ENCODE measurements around the gene SMARCA4.
"Not testable (repeated sequence)": the region's sequence is repeated elsewhere in the genome, so short reads cannot be mapped to it uniquely, and the experiment has no call there.

The SMARCA4 gene

GRCh38 chr19:10976131-10976892 lies 15.5 kb downstream of the SMARCA4 start:
- no peak for DNase-seq (ENCODE audit: low spot score)

GRCh38 chr19:10977742-10978092 lies 16.9 kb downstream of the SMARCA4 start:
- DNase-seq (ENCODE audit: low spot score), result no peak

GRCh38 chr19:10979951-10980381 lies 19.1 kb downstream of the SMARCA4 start:
- no peak for DNase-seq (ENCODE audit: low spot score)

- DNase-seq (ENCODE audit: low spot score), result no peak
Measured at GRCh38 chr19:10981252-10981895, 20.5 kb downstream of the SMARCA4 start.

GRCh38 chr19:10983026-10983425 lies 22.2 kb downstream of the SMARCA4 start:
- DNase-seq (ENCODE audit: low spot score), result no peak

- no peak for DNase-seq (ENCODE audit: low spot score)
Measured at GRCh38 chr19:10984166-10984735, 23.4 kb downstream of the SMARCA4 start.

GRCh38 chr19:10985502-10985901 lies 24.7 kb downstream of the SMARCA4 start:
- no peak for DNase-seq (ENCODE audit: low spot score)

GRCh38 chr19:10986301-10987127 lies 25.7 kb downstream of the SMARCA4 start:
- DNase-seq (ENCODE audit: low spot score), result no peak

- DNase-seq (ENCODE audit: low spot score), result no peak
Measured at GRCh38 chr19:10987571-10988297, 26.9 kb downstream of the SMARCA4 start.

- DNase-seq (ENCODE audit: low spot score), result no peak
Measured at GRCh38 chr19:10988380-10988779, 27.6 kb downstream of the SMARCA4 start.

GRCh38 chr19:10988921-10989320 lies 28.1 kb downstream of the SMARCA4 start:
- DNase-seq (ENCODE audit: low spot score), result no peak

- DNase-seq (ENCODE audit: low spot score), result no peak
Measured at GRCh38 chr19:10991076-10991475, 30.2 kb downstream of the SMARCA4 start.

- DNase-seq (ENCODE audit: low spot score), result no peak
Measured at GRCh38 chr19:10991521-10992081, 30.8 kb downstream of the SMARCA4 start.

GRCh38 chr19:10992174-10992573 lies 31.3 kb downstream of the SMARCA4 start:
- not testable (repeated sequence) for DNase-seq (ENCODE audit: low spot score)

GRCh38 chr19:10995926-10996600 lies 35.2 kb downstream of the SMARCA4 start:
- no peak for DNase-seq (ENCODE audit: low spot score)

GRCh38 chr19:10998045-10998533 lies 37.3 kb downstream of the SMARCA4 start:
- no peak for DNase-seq (ENCODE audit: low spot score)

GRCh38 chr19:10998666-10999065 lies 37.8 kb downstream of the SMARCA4 start:
- DNase-seq (ENCODE audit: low spot score), result no peak

- no peak for DNase-seq (ENCODE audit: low spot score)
Measured at GRCh38 chr19:11005521-11005920, 44.7 kb downstream of the SMARCA4 start.

- no peak for DNase-seq (ENCODE audit: low spot score)
Measured at GRCh38 chr19:11007385-11007784, 46.6 kb downstream of the SMARCA4 start.

- DNase-seq (ENCODE audit: low spot score), result no peak
Measured at GRCh38 chr19:11007962-11008532, 47.2 kb downstream of the SMARCA4 start.
